ENCODE measurements around the gene MPV17L2. TPM values are rescaled to one million over a fixed set of nuclear protein-coding genes. Genes with fewer than 3 reads are reported as not detected.

The MPV17L2 gene
- total and polyA plus RNA-seq, 2 experiments from 2014 or later, result 38.7 to 81.3 TPM

- TF ChIP-seq, protein P1, sequence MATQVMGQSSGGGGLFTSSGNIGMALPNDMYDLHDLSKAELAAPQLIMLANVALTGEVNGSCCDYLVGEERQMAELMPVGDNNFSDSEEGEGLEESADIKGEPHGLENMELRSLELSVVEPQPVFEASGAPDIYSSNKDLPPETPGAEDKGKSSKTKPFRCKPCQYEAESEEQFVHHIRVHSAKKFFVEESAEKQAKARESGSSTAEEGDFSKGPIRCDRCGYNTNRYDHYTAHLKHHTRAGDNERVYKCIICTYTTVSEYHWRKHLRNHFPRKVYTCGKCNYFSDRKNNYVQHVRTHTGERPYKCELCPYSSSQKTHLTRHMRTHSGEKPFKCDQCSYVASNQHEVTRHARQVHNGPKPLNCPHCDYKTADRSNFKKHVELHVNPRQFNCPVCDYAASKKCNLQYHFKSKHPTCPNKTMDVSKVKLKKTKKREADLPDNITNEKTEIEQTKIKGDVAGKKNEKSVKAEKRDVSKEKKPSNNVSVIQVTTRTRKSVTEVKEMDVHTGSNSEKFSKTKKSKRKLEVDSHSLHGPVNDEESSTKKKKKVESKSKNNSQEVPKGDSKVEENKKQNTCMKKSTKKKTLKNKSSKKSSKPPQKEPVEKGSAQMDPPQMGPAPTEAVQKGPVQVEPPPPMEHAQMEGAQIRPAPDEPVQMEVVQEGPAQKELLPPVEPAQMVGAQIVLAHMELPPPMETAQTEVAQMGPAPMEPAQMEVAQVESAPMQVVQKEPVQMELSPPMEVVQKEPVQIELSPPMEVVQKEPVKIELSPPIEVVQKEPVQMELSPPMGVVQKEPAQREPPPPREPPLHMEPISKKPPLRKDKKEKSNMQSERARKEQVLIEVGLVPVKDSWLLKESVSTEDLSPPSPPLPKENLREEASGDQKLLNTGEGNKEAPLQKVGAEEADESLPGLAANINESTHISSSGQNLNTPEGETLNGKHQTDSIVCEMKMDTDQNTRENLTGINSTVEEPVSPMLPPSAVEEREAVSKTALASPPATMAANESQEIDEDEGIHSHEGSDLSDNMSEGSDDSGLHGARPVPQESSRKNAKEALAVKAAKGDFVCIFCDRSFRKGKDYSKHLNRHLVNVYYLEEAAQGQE (IDR thresholded peaks at IDR 0.05; ENCODE audit: unreplicated experiment), result no peak
- no peak for TF ChIP-seq ETS1 (IDR thresholded peaks at IDR 0.05)
- TF ChIP-seq ZNF114 (CRISPR knock-in tag; IDR thresholded peaks at IDR 0.05), result no peak
- TF ChIP-seq ZNF331 (CRISPR knock-in tag; IDR thresholded peaks at IDR 0.05; ENCODE audit: low read depth), result no peak
These were observed 29.1 kb downstream of the MPV17L2 start (continued) for GRCh38 chr19:18221815-18222725.

DNA sequence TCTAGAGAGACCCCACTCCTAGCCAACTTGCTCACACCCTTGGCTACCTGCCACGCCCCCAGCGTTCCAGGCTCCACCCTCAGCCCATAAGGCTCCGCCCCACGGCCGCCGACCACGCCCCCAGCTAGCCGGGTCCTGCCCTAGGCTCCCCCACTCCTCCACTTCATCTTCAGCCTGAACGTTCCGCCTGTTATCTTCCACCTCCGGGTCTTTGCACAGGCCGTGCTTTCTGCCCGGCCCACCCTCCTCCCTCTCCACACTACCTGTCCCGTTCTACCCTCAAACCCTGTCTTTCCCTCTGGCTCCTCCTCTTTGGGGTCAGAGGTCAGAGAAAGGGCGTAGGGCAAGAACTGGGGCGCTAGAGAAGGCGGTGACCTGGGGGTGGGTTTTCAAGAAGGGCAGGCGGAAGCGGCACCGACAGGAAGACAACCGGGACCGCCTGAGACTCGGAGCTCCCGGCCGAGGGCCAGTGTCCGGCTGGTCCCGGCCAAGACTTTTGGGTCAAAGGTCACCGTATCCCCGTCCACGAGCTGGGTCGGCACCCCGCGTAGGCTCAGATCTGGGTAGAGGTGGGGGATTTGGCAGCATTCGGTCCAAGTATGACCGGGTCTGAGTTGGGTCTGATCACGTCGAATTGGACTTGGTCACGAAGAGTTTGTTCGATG lies 31.0 kb downstream of the MPV17L2 start:
- Histone ChIP-seq H3F3A (replicated peaks; ENCODE audit: low read depth) (peaks cover 27% of the 10 kb centered on the region; the same call in 1 of the 2 replicates), H3K27ac (ENCODE audit: low read depth) (peak overlapping the region; percentile 78), H2AFZ (peak overlapping the region; percentile 19; the same call in 1 of the 2 replicates), H4K20me1 (replicated peaks; ENCODE audit: insufficient read depth) (no peaks in the 10 kb centered on the region), H3K9me2 (ENCODE audit: insufficient read depth) (no peaks in the 10 kb centered on the region), H3K27me3 (ENCODE audit: insufficient read depth) (peaks cover 27% of the 10 kb centered on the region), H3K4me1 (ENCODE audit: insufficient read depth) (peaks cover 15% of the 10 kb centered on the region; the same call in 1 of the 2 replicates), H3K4me2 (peak overlapping the region; percentile 77), H3K36me3 (ENCODE audit: insufficient read depth) (no peaks in the 10 kb centered on the region), H3K4me3 (peak overlapping the region; percentile 61), H3K79me2 (replicated peaks; ENCODE audit: insufficient read depth) (no peaks in the 10 kb centered on the region)
- DNase-seq (ENCODE audit: low spot score), result peak; percentile 93
- H3K36me3 Mint-ChIP-seq (ENCODE audit: low read depth), result no peaks in the 10 kb centered on the region
- no peak for TF ChIP-seq STAT1 (IDR thresholded peaks at IDR 0.05; ENCODE audit: unreplicated experiment)
- TF ChIP-seq ETS1 (IDR thresholded peaks at IDR 0.05), result peak; percentile 52; the same call in 1 of the 2 replicates
- TF ChIP-seq CREB1 (CRISPR knock-in tag; IDR thresholded peaks at IDR 0.05; ENCODE audit: low read depth), result 0 out of 2 replicates have a peak, but pooled peaks have one; percentile 34
- no peak for TF ChIP-seq ZNF114 (CRISPR knock-in tag; IDR thresholded peaks at IDR 0.05)
- no peak for TF ChIP-seq CTCF (conservative IDR thresholded peaks at IDR 0.05; ENCODE audit: low read depth in 2 of 2)
- TF ChIP-seq NANOG (IDR thresholded peaks at IDR 0.05; ENCODE audit: borderline replicate concordance), result no peak
- peak; percentile 8; the same call in 1 of the 2 replicates for TF ChIP-seq POLR2AphosphoS5 (IDR thresholded peaks at IDR 0.05; ENCODE audit: low read depth)
- ATAC-seq, result peak; percentile 47
- H3K9me3 Mint-ChIP-seq, result peaks cover 3% of the 10 kb centered on the region; the same call in 1 of the 3 replicates
- H3K27ac Mint-ChIP-seq, result peak overlapping the region; percentile 98
- peaks cover 42% of the 10 kb centered on the region for H3K27me3 Mint-ChIP-seq (ENCODE audit: insufficient read depth, low read depth, poor library complexity)
- peaks cover 30% of the 10 kb centered on the region for H3K4me1 Mint-ChIP-seq
- peak overlapping the region; percentile 92 for H3K4me3 Mint-ChIP-seq

Measured in GM23338 (cell line).